ENCODE measurements around the gene DOK6. TPM values are rescaled to one million over a fixed set of nuclear protein-coding genes. Genes with fewer than 3 reads are reported as not detected.

DOK6 gene
- total and polyA plus RNA-seq, 2 of the 13 experiments (the other 11 are each of a cell fraction or from before 2014, with no cell fraction given), result 17.0 to 17.2 TPM

- in situ Hi-C loops (cut with HindIII; ENCODE audit: extremely low pct_ligation_motif_present, low pct_unique_long_range_greater_than_20kb) (no loop called here), intact Hi-C loops (cut with micrococcal nuclease; ENCODE audit: unreplicated experiment) (no loop called here)
- ATAC-seq, result no peak
- Histone ChIP-seq H3K4me2 (ENCODE audit: low read depth, low read length) (no peak overlapping the region), H3K4me1 (ENCODE audit: insufficient read depth, low read length) (no peaks in the 10 kb centered on the region), H3K9ac (ENCODE audit: insufficient read depth, low read depth, low read length) (no peak overlapping the region), H2AFZ (ENCODE audit: low read length) (no peak overlapping the region), H3K27ac (ENCODE audit: extremely low read length, insufficient read depth, low read length) (no peak overlapping the region), H3K36me3 (replicated peaks in 1 of 2; ENCODE audit: control insufficient read depth in 1 of 2, insufficient read depth in 2 of 2, low read length in 2 of 2) (no peaks in the 10 kb centered on the region), H4K20me1 (ENCODE audit: insufficient read depth, low read length) (no peaks in the 10 kb centered on the region), H3K79me2 (ENCODE audit: insufficient read depth, low read length) (no peaks in the 10 kb centered on the region), H3K9me3 (ENCODE audit: low read length) (no peaks in the 10 kb centered on the region), H3K27me3 (ENCODE audit: control insufficient read depth in 1 of 2, insufficient read depth in 2 of 2, low read length in 2 of 2) (no peaks in the 10 kb centered on the region), H3K4me3 (replicated peaks in 1 of 3; ENCODE audit: insufficient read depth in 1 of 3, low read depth in 2 of 3, low read length in 3 of 3) (no peak overlapping the region)
- ChIA-PET CTCF (ENCODE audit: low intra/inter-chr PET ratio, low total read pairs) (no interaction called here), POLR2A (no interaction called here)
- no peak for DNase-seq (ENCODE audit: low spot score)
- WGBS (ENCODE audit: low lambda C conversion rate), result 81% methylated on average over 4 of the region's 4 CpGs
- no peak for FAIRE-seq
- BruUV-seq (replicated peaks), result no TSS peak
- no peak for TF ChIP-seq ZNF746 (CRISPR knock-in tag; IDR thresholded peaks at IDR 0.05)
- TF ChIP-seq PRMT3 (CRISPR knock-in tag; IDR thresholded peaks at IDR 0.05; ENCODE audit: borderline replicate concordance, low read depth), result no peak
- no peak for TF ChIP-seq MYC (CRISPR knock-in tag; IDR thresholded peaks at IDR 0.05; ENCODE audit: borderline replicate concordance)
These were observed 156.6 kb downstream of the DOK6 start for GRCh38 chr18:69557282-69557681.

GRCh38 chr18:69558052-69558451 lies 157.4 kb downstream of the DOK6 start:
- TF ChIP-seq AKNA (CRISPR knock-in tag; IDR thresholded peaks at IDR 0.05; ENCODE audit: borderline replicate concordance) (no peak), MAFK (conservative IDR thresholded peaks at IDR 0.05 in 1 of 2, IDR thresholded peaks at IDR 0.05 in 1 of 2; ENCODE audit: low read length in 2 of 2) (peak; percentile 29 to 70; a peak in 3 of 4 replicates), MIER3 (CRISPR knock-in tag; IDR thresholded peaks at IDR 0.05; ENCODE audit: borderline replicate concordance) (no peak), JARID2 (CRISPR knock-in tag; IDR thresholded peaks at IDR 0.05; ENCODE audit: insufficient replicate concordance) (no peak), MAFF (IDR thresholded peaks at IDR 0.05; ENCODE audit: low read depth, low read length) (peak; percentile 27; the same call in 1 of the 2 replicates), HDAC2 (CRISPR knock-in tag; IDR thresholded peaks at IDR 0.05) (no peak), ARID5B (CRISPR knock-in tag; IDR thresholded peaks at IDR 0.05) (no peak)
- Histone ChIP-seq H3K4me3 (replicated peaks in 1 of 3; ENCODE audit: insufficient read depth in 1 of 3, low read depth in 2 of 3, low read length in 3 of 3) (no peak overlapping the region), H3K4me2 (ENCODE audit: low read depth, low read length) (no peak overlapping the region), H3K4me1 (ENCODE audit: insufficient read depth, low read length) (no peaks in the 10 kb centered on the region), H3K36me3 (replicated peaks in 1 of 2; ENCODE audit: control insufficient read depth in 1 of 2, insufficient read depth in 2 of 2, low read length in 2 of 2) (no peaks in the 10 kb centered on the region), H3K9me3 (ENCODE audit: low read length) (no peaks in the 10 kb centered on the region), H2AFZ (ENCODE audit: low read length) (no peak overlapping the region), H3K27me3 (ENCODE audit: control insufficient read depth in 1 of 2, insufficient read depth in 2 of 2, low read length in 2 of 2) (no peaks in the 10 kb centered on the region), H3K79me2 (ENCODE audit: insufficient read depth, low read length) (no peaks in the 10 kb centered on the region), H3K9ac (ENCODE audit: insufficient read depth, low read depth, low read length) (no peak overlapping the region), H4K20me1 (ENCODE audit: insufficient read depth, low read length) (no peaks in the 10 kb centered on the region), H3K27ac (ENCODE audit: extremely low read length, insufficient read depth, low read length) (no peak overlapping the region)
- 92% methylated on average over 2 of the region's 2 CpGs for WGBS (ENCODE audit: low lambda C conversion rate)
- in situ Hi-C loops (cut with HindIII; ENCODE audit: extremely low pct_ligation_motif_present, low pct_unique_long_range_greater_than_20kb), result no loop called here
- no peak for DNase-seq (ENCODE audit: low spot score)
- BruUV-seq (replicated peaks), result no TSS peak
- intact Hi-C loops (cut with micrococcal nuclease; ENCODE audit: unreplicated experiment), result no loop called here
- ChIA-PET CTCF (ENCODE audit: low intra/inter-chr PET ratio, low total read pairs) (no interaction called here), POLR2A (no interaction called here)
- FAIRE-seq, result no peak
- no peak for ATAC-seq
